H54 (cell line): ENCODE measurements around the gene TDRD1.
"Not testable (repeated sequence)": the region's sequence is repeated elsewhere in the genome, so short reads cannot be mapped to it uniquely, and the experiment has no call there.

Experiments used
- DNase-seq: peaks from one replicate; pipeline ENCODE4 v3.0.0; 2011; ENCODE audit warnings: low spot score, mixed read lengths; ENCODE audit not compliant: insufficient read length
- FAIRE-seq: peaks from 3 replicates; lab custom pipeline; 2011; peaks lifted over from hg19 to GRCh38; lab: Jason Lieb, UNC
- POLR2A ChIP-seq: IDR thresholded peaks from 2 replicates; pipeline ENCODE4 v1.6.1; 2011; ENCODE audit warnings: low read depth, mild to moderate bottlenecking, low read length

TDRD1 gene

DNA sequence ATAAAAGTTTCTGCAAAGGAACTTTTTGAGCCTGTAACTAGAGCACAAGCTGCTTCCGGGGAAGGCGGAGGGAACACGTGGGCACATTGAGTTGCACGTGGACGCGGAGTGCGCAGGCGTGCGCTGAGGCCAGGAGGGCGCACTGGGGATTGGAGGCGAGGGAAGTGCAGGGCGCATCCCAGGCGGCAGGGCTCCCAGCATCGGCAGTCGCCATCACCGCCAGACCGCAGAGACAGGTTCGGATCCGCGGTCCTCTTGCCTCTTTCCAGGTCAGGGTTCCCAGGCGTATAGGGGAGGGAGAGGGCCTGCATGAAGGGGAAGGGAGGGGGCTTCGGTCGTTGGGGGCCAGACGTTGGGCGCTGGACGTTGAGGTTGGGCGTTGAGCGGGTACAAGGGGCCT lies at the start of gene TDRD1:
TSS of gene TDRD1 (plus strand) at position 206 of the 400 bp plus-strand sequence. CDS start 8,479 bp downstream, outside the sequence.
- DNase-seq (no peak), FAIRE-seq (no peak)
- no peak for TF ChIP-seq POLR2A

- no peak for FAIRE-seq
- no peak for DNase-seq
- TF ChIP-seq POLR2A: no peak
These were observed 48.1 kb upstream of the TDRD1 start for GRCh38 chr10:114131094-114131493.

- DNase-seq (no peak), FAIRE-seq (no peak)
- no peak for TF ChIP-seq POLR2A
These were observed 43.7 kb upstream of the TDRD1 start for GRCh38 chr10:114135476-114135875.

DNA sequence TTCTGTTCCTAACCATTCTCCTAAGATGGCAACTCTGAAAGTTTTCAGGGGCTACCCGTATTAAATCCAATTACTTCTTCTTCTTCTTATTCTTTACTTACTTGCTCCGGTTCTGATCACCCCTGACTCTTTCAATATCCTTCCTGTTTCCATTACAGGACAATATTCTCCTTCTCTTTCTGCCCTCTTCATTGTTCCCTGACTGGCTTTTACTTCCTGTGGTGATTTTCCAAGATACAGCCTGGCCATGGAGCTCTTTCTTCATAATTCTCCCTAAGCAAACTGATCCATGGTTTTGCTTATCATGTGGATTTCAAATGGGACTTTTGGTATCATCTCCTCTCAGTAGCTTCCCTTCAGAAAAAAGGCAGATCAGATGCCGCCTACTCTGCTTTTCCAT lies 40.6 kb upstream of the TDRD1 start:
- no peak for TF ChIP-seq POLR2A
- FAIRE-seq (no peak), DNase-seq (no peak)

GRCh38 chr10:114140036-114140435 lies 39.1 kb upstream of the TDRD1 start:
- no peak for FAIRE-seq
- DNase-seq: no peak

GRCh38 chr10:114140827-114141226 lies 38.3 kb upstream of the TDRD1 start:
- not testable (repeated sequence) for DNase-seq, FAIRE-seq

More at GRCh38 chr10:114140036-114140435, 39.1 kb upstream of the TDRD1 start:
- no peak for TF ChIP-seq POLR2A

DNA sequence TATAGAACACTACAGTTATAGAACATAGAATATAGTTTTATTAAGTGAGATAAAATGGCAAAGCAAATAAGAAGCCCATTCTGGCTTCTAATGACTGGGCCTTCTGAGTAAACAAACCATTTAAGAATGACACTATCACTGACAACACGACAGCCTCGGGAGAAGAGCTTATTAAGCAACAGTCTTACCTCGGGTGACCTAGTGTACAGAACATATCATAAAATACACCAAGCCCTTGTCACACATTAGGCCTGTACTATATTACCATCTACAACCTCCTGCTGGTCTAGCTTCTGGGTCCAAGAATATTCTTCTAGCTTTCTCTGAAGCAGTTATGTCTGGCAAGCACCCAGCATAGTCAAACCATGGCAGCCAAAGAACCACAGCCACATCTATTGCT lies 37.1 kb upstream of the TDRD1 start:
- no peak for DNase-seq
- TF ChIP-seq POLR2A: no peak
- no peak for FAIRE-seq

DNA sequence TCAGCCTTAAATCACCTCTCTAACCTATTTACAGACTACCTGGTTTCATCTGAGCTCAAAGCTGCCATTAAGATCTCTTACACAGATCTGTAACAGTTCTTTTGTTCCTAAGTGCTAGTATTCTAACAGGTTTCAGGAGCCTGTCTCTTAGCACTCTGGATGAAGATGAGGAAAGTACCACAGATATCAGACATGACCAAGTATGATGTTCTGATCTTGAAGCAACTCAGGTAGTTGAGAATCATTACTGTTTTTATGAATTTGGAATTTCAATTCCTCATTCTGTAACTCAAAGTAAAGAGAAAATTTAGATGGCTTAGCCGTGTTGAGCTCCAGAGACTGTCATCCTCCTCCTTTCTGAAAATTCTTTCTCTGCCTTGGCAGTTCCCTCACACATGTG lies 36.0 kb upstream of the TDRD1 start:
- FAIRE-seq: no peak

GRCh38 chr10:114149476-114149875 lies 29.7 kb upstream of the TDRD1 start:
- DNase-seq, FAIRE-seq: not testable (repeated sequence)

More for the DNA sequence above, 36.0 kb upstream of the TDRD1 start:
- TF ChIP-seq POLR2A: no peak
- DNase-seq: no peak

GRCh38 chr10:114151486-114151885 lies 27.7 kb upstream of the TDRD1 start:
- DNase-seq (peak; percentile 38), FAIRE-seq (peak; percentile 99)
- TF ChIP-seq POLR2A: no peak

- DNase-seq (no peak), FAIRE-seq (no peak)
- TF ChIP-seq POLR2A: no peak
These were observed 27.3 kb upstream of the TDRD1 start for GRCh38 chr10:114151892-114152291.

DNA sequence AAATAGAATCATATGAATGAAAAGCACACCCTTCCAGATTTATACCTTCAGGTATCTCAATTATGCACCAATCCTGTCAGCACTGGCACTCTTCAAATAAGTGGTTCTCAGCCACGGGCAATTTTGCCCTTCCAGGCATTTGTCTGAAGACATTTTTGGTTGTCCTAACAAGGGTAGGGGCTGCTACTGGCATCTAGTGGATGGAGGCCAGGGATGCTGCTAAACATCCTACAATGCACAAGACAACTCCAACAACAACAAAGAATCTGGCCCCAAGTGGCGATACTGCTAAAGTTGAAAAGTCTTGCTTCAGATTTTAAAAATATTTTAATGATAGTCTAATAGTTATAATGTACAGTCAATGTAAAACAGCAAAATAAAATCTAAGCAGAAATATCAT lies 21.2 kb upstream of the TDRD1 start:
- TF ChIP-seq POLR2A: no peak
- DNase-seq (no peak), FAIRE-seq (no peak)

DNA sequence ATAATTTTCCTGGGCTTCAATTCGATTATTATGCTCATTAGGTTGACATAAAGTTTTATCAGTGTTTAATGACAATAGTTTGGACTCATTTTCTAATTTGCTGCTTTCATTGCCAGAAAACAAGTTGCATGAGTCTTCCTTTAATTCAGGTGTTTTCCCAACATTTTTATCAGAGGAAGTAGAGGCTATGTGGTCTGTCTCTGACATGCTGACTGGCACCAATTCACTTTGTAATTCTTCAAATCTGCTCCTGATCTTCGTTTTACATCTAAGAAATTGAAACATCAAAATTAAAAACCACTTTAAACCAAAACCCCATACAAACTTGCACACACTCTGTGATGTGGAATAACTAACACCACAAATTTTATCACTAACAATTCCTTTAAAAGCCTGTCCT lies 16.1 kb upstream of the TDRD1 start:
- no peak for FAIRE-seq
- DNase-seq: no peak
- no peak for TF ChIP-seq POLR2A

DNA sequence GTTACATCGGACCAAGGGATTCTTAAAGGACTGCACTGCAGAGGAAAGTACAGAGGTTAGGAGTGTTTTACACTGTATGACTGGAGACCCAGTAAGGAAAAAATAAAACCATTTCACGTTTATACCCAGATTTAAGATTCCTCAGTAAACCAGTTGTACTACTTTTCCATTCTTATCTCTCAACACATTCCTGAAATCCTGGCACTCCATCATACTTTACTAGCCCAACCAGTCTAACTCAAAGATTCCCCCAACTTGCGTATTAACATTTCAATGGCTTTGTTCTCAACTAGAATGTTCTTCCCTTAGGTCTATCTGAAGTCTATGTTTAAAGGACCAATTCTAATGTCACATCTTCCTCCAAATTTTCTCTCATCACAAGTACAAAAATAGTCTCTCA lies 13.1 kb upstream of the TDRD1 start:
- DNase-seq (no peak), FAIRE-seq (peak; percentile 27)
- no peak for TF ChIP-seq POLR2A

GRCh38 chr10:114166494-114166893 lies 12.7 kb upstream of the TDRD1 start:
- TF ChIP-seq POLR2A: no peak
- no peak for DNase-seq
- FAIRE-seq: no peak

DNA sequence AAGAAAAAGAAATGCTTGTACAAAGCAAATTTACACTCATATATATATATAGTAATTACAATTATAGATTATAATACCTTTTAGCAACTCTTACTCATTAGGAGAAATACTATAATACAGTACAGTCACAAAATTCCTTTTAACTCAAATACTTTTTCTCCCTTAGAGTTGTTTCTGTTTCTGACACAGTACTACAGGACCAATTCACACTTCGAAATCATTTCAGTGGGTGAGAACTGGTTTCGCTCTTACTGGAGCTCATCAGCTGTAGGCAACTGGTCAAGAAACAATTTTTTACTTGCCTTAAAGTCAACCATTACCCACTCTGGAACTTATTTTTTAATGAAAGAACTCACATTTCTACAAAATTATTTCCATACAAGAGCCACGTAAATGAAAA lies 11.2 kb upstream of the TDRD1 start:
- no peak for TF ChIP-seq POLR2A
- no peak for DNase-seq
- FAIRE-seq: no peak

- no peak for TF ChIP-seq POLR2A
- FAIRE-seq (no peak), DNase-seq (no peak)
These were observed 10.6 kb upstream of the TDRD1 start for GRCh38 chr10:114168450-114169009.
